HCT116 (cell line): ENCODE results near the gene ORM1. TPM values are rescaled to one million over a fixed set of nuclear protein-coding genes. Genes with fewer than 3 reads are reported as not detected.

Experiments used
- ATAC-seq: fragments of 200-7000 bp; cut with Tn5 transposase; 2 replicates; pipeline ENCODE4 v1.9.1; 2020; ENCODE audit warnings: mild to moderate bottlenecking, moderate library complexity
- BruUV-seq: library from RNA; stranded (reverse); fragments of 400-500 nt; replicated peaks from 2 replicates; lab custom pipeline; 2021; lab: Mats Ljungman, UMichigan
- CTCF ChIA-PET: fragments of 300-600 bp; sonication (Branson Sonifier 250); formaldehyde crosslinking; loops from one replicate; lab custom pipeline; 2021; ENCODE audit warnings: antibody characterized with exemption; lab: Charles Lee
- POLR2A ChIA-PET: fragments of 300-600, 350-600 bp; sonication (Branson Sonifier 250); formaldehyde crosslinking; loops from one replicate; lab custom pipeline; 2021; ENCODE audit warnings: antibody characterized with exemption; lab: Charles Lee
- RAD21 ChIA-PET, 2 experiments: fragments of 300-600 bp; sonication (Branson Sonifier 250); formaldehyde crosslinking; loops; one replicate each; lab custom pipeline; 2023; ENCODE audit warnings: low total read pairs in 2 of 2; ENCODE audit not compliant: uncharacterized antibody in 2 of 2, unreplicated experiment in 2 of 2, low non-redundant PET in 1 of 2; lab: Charles Lee
- DNase-seq: peaks from one replicate; pipeline ENCODE4 v3.0.0-alpha.2; 2010; ENCODE audit warnings: low read depth, low spot score
- H2AFZ ChIP-seq: fragments of 200-600 bp; shearing (Covaris generic), sonication (generic); 2 replicates; pipeline ENCODE4 v1.6.1; 2017; ENCODE audit warnings: low read depth, mixed run types, mixed read lengths, antibody characterized with exemption, low read length; ENCODE audit not compliant: poor library complexity, severe bottlenecking
- H3K27ac ChIP-seq: 2 replicates; pipeline ENCODE4 v1.5.1; 2012; ENCODE audit warnings: low read depth, low read length
- H3K27me3 ChIP-seq: fragments of 200-600 bp; sonication (generic); 2 replicates; pipeline ENCODE4 v1.6.1; 2016; ENCODE audit warnings: mixed run types, low read length, mixed read lengths; ENCODE audit not compliant: insufficient read depth
- H3K36me3 ChIP-seq, 2 experiments: fragments of 200-500 bp in 1 of 2; fragments of 200-600 bp in 1 of 2; sonication (Bioruptor generic) in 1 of 2; sonication (generic) in 1 of 2; 2 replicates each; pipeline versions ENCODE4 v1.5.1 to v1.6.1; 2014 to 2016; ENCODE audit warnings: low read length in 2 of 2, inconsistent platforms in 1 of 2, mixed read lengths in 1 of 2, mixed run types in 1 of 2; ENCODE audit not compliant: insufficient read depth in 2 of 2, control insufficient read depth in 1 of 2
- H3K4me1 ChIP-seq, 2 experiments: fragments of 200-600 bp in 1 of 2; sonication (generic) in 1 of 2; 2 replicates each; pipeline versions ENCODE4 v1.5.1 to v1.6.1; 2012 to 2017; ENCODE audit warnings: low read length in 2 of 2, inconsistent platforms in 1 of 2, mild to moderate bottlenecking in 1 of 2, mixed read lengths in 1 of 2, mixed run types in 1 of 2, moderate library complexity in 1 of 2; ENCODE audit not compliant: insufficient read depth in 2 of 2, control insufficient read depth in 1 of 2
- H3K4me2 ChIP-seq: fragments of 200-600 bp; sonication (generic); 2 replicates; pipeline ENCODE4 v1.6.1; 2017; ENCODE audit warnings: mixed run types, low read length, mixed read lengths
- H3K4me3 ChIP-seq, 2 experiments: fragments of 200-600 bp in 1 of 2; sonication (generic) in 1 of 2; replicated peaks in 1 of 2; 2 replicates each; pipeline ENCODE4 v1.5.1; 2011 to 2016; ENCODE audit warnings: low read length in 2 of 2, control low read depth in 1 of 2, low read depth in 1 of 2, mild to moderate bottlenecking in 1 of 2, mixed read lengths in 1 of 2, mixed run types in 1 of 2
- H3K79me2 ChIP-seq: fragments of 200-600 bp; sonication (generic); 2 replicates; pipeline ENCODE4 v1.6.1; 2017; ENCODE audit warnings: mild to moderate bottlenecking, mixed run types, low read length, moderate library complexity, mixed read lengths; ENCODE audit not compliant: insufficient read depth
- H3K9ac ChIP-seq: fragments of 200-600 bp; sonication (generic); 2 replicates; pipeline ENCODE4 v1.6.1; 2016; ENCODE audit warnings: low read length, mixed read lengths
- H3K9me2 ChIP-seq: fragments of 200-600 bp; sonication (generic), shearing (Covaris generic); 2 replicates; pipeline ENCODE4 v1.6.1; 2017; ENCODE audit warnings: mixed run types, mild to moderate bottlenecking, moderate library complexity; ENCODE audit not compliant: insufficient read depth
- H3K9me3 ChIP-seq, 2 experiments: fragments of 200-500 bp in 1 of 2; fragments of 200-600 bp in 1 of 2; sonication (Bioruptor generic) in 1 of 2; sonication (generic) in 1 of 2; 2 replicates each; pipeline ENCODE4 v1.6.1; 2014 to 2017; ENCODE audit warnings: low read length in 2 of 2, mixed read lengths in 2 of 2, inconsistent platforms in 1 of 2, low read depth in 1 of 2, mild to moderate bottlenecking in 1 of 2, mixed run types in 1 of 2, moderate library complexity in 1 of 2; ENCODE audit not compliant: control insufficient read depth in 1 of 2, insufficient read depth in 1 of 2
- H4K20me1 ChIP-seq: fragments of 200-600 bp; sonication (generic), shearing (Covaris generic); 2 replicates; pipeline ENCODE4 v1.6.1; 2017; ENCODE audit warnings: mixed run types, mild to moderate bottlenecking, moderate library complexity; ENCODE audit not compliant: insufficient read depth
- CBX3 ChIP-seq: IDR thresholded peaks from 2 replicates; pipeline ENCODE4 v1.6.1; 2012; ENCODE audit warnings: low read depth
- CTCF ChIP-seq, 3 experiments: fragments of 200-600 bp in 1 of 3; sonication (generic) in 1 of 3; IDR thresholded peaks in 2 of 3; conservative IDR thresholded peaks in 1 of 3; 2 replicates each; pipeline ENCODE4 v1.5.1; 2012 to 2017; ENCODE audit warnings: low read depth in 2 of 3, low read length in 2 of 3, antibody characterized with exemption in 1 of 3, borderline replicate concordance in 1 of 3, control low read depth in 1 of 3, mild to moderate bottlenecking in 1 of 3, mixed read lengths in 1 of 3, mixed run types in 1 of 3, moderate library complexity in 1 of 3; ENCODE audit not compliant: insufficient read depth in 1 of 3
- ELF1 ChIP-seq: IDR thresholded peaks from 2 replicates; pipeline ENCODE4 v1.6.1; 2012; ENCODE audit warnings: low read depth, borderline replicate concordance
- EZH2 ChIP-seq: fragments of 200-600 bp; sonication (generic); IDR thresholded peaks from 2 replicates; pipeline ENCODE4 v1.6.1; 2017; ENCODE audit warnings: antibody characterized with exemption, mixed run types
- JUND ChIP-seq: IDR thresholded peaks from 2 replicates; pipeline ENCODE4 v1.6.1; 2012
- MAX ChIP-seq: IDR thresholded peaks from 2 replicates; pipeline ENCODE4 v1.6.1; 2012
- SP1 ChIP-seq: IDR thresholded peaks from 2 replicates; pipeline ENCODE4 v1.6.1; 2012; ENCODE audit warnings: low read depth
- ZBTB33 ChIP-seq: IDR thresholded peaks from 2 replicates; pipeline ENCODE4 v1.6.1; 2011; ENCODE audit warnings: mild to moderate bottlenecking, low read length, moderate library complexity; ENCODE audit not compliant: insufficient replicate concordance; ENCODE audit errors: extremely low read depth
- intact Hi-C: fragments of 100-400 bp; cut with micrococcal nuclease; formaldehyde crosslinking; loops from 2 replicates; pipeline ENCODE4 v1.10.0; 2022
- total RNA-seq: library from RNA; stranded (reverse); gene quantifications from one replicate; pipeline ENCODE4 v1.2.1, GENCODE V29; 2021; ENCODE audit not compliant: unreplicated experiment

Gene ORM1
- total RNA-seq, 1 experiment from 2014 or later, result 5.6 TPM

GRCh38 chr9:114346146-114346545 is 23.2 kb downstream of the ORM1 start:
- H4K20me1 ChIP-seq, result no peaks in the 10 kb centered on the region
- no peak overlapping the region for H3K4me2 ChIP-seq
- ATAC-seq (no peak), DNase-seq (no peak)
- H3K36me3 ChIP-seq, result peaks cover 0 to 4% of the 10 kb centered on the region in 2 experiments; a peak in 2 of 4 replicates
- no peak for TF ChIP-seq ZBTB33
- no peak for TF ChIP-seq CBX3
- no peak for TF ChIP-seq CTCF (IDR thresholded peaks at IDR 0.05 in 2 of 3, conservative IDR thresholded peaks at IDR 0.05 in 1 of 3; ENCODE audit: borderline replicate concordance in 1 of 3, insufficient read depth in 1 of 3, low read depth in 2 of 3, low read length in 2 of 3)
- TF ChIP-seq EZH2, result no peak
- no peak for TF ChIP-seq MAX
- no peak for TF ChIP-seq SP1
- no peak for TF ChIP-seq ELF1
- no peak for TF ChIP-seq JUND
- ChIA-PET CTCF (no interaction called here), RAD21 (no interaction called here), POLR2A (interaction anchor here (0.6 kb wide), 1 partner anchor 190 kb away, joined by 4 read pairs; no protein-coding TSS in a partner anchor)
- H2AFZ ChIP-seq, result no peak overlapping the region
- H3K9ac ChIP-seq, result no peak overlapping the region
- no peak overlapping the region for H3K4me3 ChIP-seq
- H3K9me2 ChIP-seq, result no peaks in the 10 kb centered on the region
- no peaks in the 10 kb centered on the region for H3K27me3 ChIP-seq
- H3K27ac ChIP-seq, result no peak overlapping the region
- H3K79me2 ChIP-seq, result no peaks in the 10 kb centered on the region
- H3K9me3 ChIP-seq, result no peaks in the 10 kb centered on the region
- peaks cover 11 to 15% of the 10 kb centered on the region in 2 experiments; a peak in 3 of 4 replicates for H3K4me1 ChIP-seq
- intact Hi-C loops, result no loop called here
- BruUV-seq, result no TSS peak
